Astrocyte (in vitro differentiated cells and primary cell): ENCODE measurements around the gene GBP3.
"Not testable (repeated sequence)": the region's sequence is repeated elsewhere in the genome, so short reads cannot be mapped to it uniquely, and the experiment has no call there.

Experiments used
- EZH2 ChIP-seq: IDR thresholded peaks from 2 replicates; pipeline ENCODE4 v1.6.1; 2012; ENCODE audit warnings: mild to moderate bottlenecking, low read length, inconsistent platforms; ENCODE audit not compliant: insufficient read depth
- TF ChIP-seq, protein P1 (sequence below): IDR thresholded peaks from 2 replicates; pipeline ENCODE4 v1.5.1; 2011; ENCODE audit warnings: low read depth, mild to moderate bottlenecking, inconsistent platforms, low read length, moderate library complexity; ENCODE audit not compliant: insufficient read depth

- TF ChIP-seq, protein P1, sequence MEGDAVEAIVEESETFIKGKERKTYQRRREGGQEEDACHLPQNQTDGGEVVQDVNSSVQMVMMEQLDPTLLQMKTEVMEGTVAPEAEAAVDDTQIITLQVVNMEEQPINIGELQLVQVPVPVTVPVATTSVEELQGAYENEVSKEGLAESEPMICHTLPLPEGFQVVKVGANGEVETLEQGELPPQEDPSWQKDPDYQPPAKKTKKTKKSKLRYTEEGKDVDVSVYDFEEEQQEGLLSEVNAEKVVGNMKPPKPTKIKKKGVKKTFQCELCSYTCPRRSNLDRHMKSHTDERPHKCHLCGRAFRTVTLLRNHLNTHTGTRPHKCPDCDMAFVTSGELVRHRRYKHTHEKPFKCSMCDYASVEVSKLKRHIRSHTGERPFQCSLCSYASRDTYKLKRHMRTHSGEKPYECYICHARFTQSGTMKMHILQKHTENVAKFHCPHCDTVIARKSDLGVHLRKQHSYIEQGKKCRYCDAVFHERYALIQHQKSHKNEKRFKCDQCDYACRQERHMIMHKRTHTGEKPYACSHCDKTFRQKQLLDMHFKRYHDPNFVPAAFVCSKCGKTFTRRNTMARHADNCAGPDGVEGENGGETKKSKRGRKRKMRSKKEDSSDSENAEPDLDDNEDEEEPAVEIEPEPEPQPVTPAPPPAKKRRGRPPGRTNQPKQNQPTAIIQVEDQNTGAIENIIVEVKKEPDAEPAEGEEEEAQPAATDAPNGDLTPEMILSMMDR = not testable (repeated sequence)
- TF ChIP-seq EZH2 = not testable (repeated sequence)
Measured at GRCh38 chr1:88974616-88975172, 48.0 kb downstream of the GBP3 start.
